ENCODE results near the gene ZGRF1. TPM values are rescaled to one million over a fixed set of nuclear protein-coding genes. Genes with fewer than 3 reads are reported as not detected.

ZGRF1 gene
- total and polyA plus RNA-seq, 9 donors: 1.5 to 6.1 (median 4.5) TPM

- Histone ChIP-seq H3K36me3 (no peaks in the 10 kb centered on the region), H3K9me3 (no peaks in the 10 kb centered on the region), H3K4me1 (ENCODE audit: insufficient read depth) (no peaks in the 10 kb centered on the region), H3K27ac (no peak overlapping the region), H3K4me3 (no peak overlapping the region), H3K27me3 (no peaks in the 10 kb centered on the region)
- 93 to 97% (median 95%) methylated on average over 2 of the region's 2 CpGs for WGBS, 3 donors
- DNase-seq: no peak
- intact Hi-C loops (cut with DNase I): no loop called here
- TF ChIP-seq EP300 (IDR thresholded peaks at IDR 0.05): no peak
- TF ChIP-seq, protein P1, sequence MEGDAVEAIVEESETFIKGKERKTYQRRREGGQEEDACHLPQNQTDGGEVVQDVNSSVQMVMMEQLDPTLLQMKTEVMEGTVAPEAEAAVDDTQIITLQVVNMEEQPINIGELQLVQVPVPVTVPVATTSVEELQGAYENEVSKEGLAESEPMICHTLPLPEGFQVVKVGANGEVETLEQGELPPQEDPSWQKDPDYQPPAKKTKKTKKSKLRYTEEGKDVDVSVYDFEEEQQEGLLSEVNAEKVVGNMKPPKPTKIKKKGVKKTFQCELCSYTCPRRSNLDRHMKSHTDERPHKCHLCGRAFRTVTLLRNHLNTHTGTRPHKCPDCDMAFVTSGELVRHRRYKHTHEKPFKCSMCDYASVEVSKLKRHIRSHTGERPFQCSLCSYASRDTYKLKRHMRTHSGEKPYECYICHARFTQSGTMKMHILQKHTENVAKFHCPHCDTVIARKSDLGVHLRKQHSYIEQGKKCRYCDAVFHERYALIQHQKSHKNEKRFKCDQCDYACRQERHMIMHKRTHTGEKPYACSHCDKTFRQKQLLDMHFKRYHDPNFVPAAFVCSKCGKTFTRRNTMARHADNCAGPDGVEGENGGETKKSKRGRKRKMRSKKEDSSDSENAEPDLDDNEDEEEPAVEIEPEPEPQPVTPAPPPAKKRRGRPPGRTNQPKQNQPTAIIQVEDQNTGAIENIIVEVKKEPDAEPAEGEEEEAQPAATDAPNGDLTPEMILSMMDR (IDR thresholded peaks at IDR 0.05): no peak
- TF ChIP-seq POLR2A (IDR thresholded peaks at IDR 0.05): no peak
Measured at GRCh38 chr4:112550728-112551127, 86.0 kb downstream of the ZGRF1 start.

GRCh38 chr4:112546476-112546875 lies 90.2 kb downstream of the ZGRF1 start:
- intact Hi-C loops (cut with DNase I): no loop called here
- H3K4me1 ChIP-seq (ENCODE audit: insufficient read depth): no peaks in the 10 kb centered on the region
- no peaks in the 10 kb centered on the region for H3K27me3 ChIP-seq
- no peak for TF ChIP-seq EP300 (IDR thresholded peaks at IDR 0.05)
- TF ChIP-seq, protein P1 (IDR thresholded peaks at IDR 0.05): no peak
- TF ChIP-seq POLR2A (IDR thresholded peaks at IDR 0.05): no peak
- H3K36me3 ChIP-seq: no peaks in the 10 kb centered on the region
- H3K27ac ChIP-seq: no peak overlapping the region
- no peaks in the 10 kb centered on the region for H3K9me3 ChIP-seq
- H3K4me3 ChIP-seq: no peak overlapping the region
- WGBS, 3 donors: 82 to 88% (median 85%) methylated on average over 2 of the region's 2 CpGs
- no peak for DNase-seq

DNA sequence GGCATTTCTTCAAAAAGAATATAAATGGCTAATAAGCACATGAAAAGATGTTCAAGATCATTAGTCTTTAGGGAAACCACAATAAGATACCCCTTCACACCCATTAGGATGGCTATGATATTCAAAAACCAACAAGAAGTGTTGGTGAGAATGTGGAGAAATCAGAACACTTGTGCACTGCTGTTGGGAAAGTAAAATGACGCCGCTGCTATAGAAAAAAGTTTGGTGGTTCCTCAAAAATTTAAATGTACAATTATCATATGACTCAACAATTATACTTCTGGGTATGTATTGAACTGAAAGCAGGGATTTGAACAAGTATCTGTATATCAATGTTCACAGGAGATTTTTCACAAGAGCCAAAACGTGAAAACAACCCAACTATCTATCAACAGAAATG lies 91.4 kb downstream of the ZGRF1 start:
- Histone ChIP-seq H3K27me3 (no peaks in the 10 kb centered on the region), H3K4me1 (ENCODE audit: insufficient read depth) (no peaks in the 10 kb centered on the region), H3K9me3 (no peaks in the 10 kb centered on the region), H3K4me3 (no peak overlapping the region), H3K27ac (no peak overlapping the region), H3K36me3 (no peaks in the 10 kb centered on the region)
- DNase-seq: no peak
- WGBS, 3 donors: 95% methylated on average over 3 of the region's 3 CpGs
- intact Hi-C loops (cut with DNase I): no loop called here
- TF ChIP-seq, protein P1 (IDR thresholded peaks at IDR 0.05): no peak
- TF ChIP-seq EP300 (IDR thresholded peaks at IDR 0.05) (no peak), POLR2A (IDR thresholded peaks at IDR 0.05) (no peak)

- no peak overlapping the region for H3K4me3 ChIP-seq
- intact Hi-C loops (cut with DNase I): no loop called here
- 85 to 95% (median 89%) methylated on average over 1 of the region's 1 CpG for WGBS, 3 donors
- TF ChIP-seq, protein P1 (IDR thresholded peaks at IDR 0.05): no peak
- TF ChIP-seq POLR2A (IDR thresholded peaks at IDR 0.05) (no peak), EP300 (IDR thresholded peaks at IDR 0.05) (no peak)
- H3K36me3 ChIP-seq: no peaks in the 10 kb centered on the region
- DNase-seq: no peak
- H3K4me1 ChIP-seq (ENCODE audit: insufficient read depth): no peaks in the 10 kb centered on the region
- no peaks in the 10 kb centered on the region for H3K27me3 ChIP-seq
- no peaks in the 10 kb centered on the region for H3K9me3 ChIP-seq
- H3K27ac ChIP-seq: no peak overlapping the region
Measured at GRCh38 chr4:112540695-112541094, 96.0 kb downstream of the ZGRF1 start.

GRCh38 chr4:112536123-112536522 lies 100.6 kb downstream of the ZGRF1 start:
- Histone ChIP-seq H3K4me3 (no peak overlapping the region), H3K9me3 (no peaks in the 10 kb centered on the region), H3K27me3 (no peaks in the 10 kb centered on the region), H3K4me1 (ENCODE audit: insufficient read depth) (no peaks in the 10 kb centered on the region), H3K36me3 (no peaks in the 10 kb centered on the region), H3K27ac (no peak overlapping the region)
- no peak for TF ChIP-seq POLR2A (IDR thresholded peaks at IDR 0.05)
- no peak for TF ChIP-seq EP300 (IDR thresholded peaks at IDR 0.05)
- TF ChIP-seq, protein P1 (IDR thresholded peaks at IDR 0.05): no peak
- intact Hi-C loops (cut with DNase I): no loop called here
- WGBS, 3 donors: 77 to 87% (median 83%) methylated on average over 2 of the region's 2 CpGs
- no peak for DNase-seq
